GM23338 (cell line): ENCODE results near the gene FOXR2. TPM values are rescaled to one million over a fixed set of nuclear protein-coding genes. Genes with fewer than 3 reads are reported as not detected.

ENCODE experiments used
- ATAC-seq: fragments of 200-7000 bp; cut with Tn5 transposase; 3 replicates; pipeline ENCODE4 v1.9.1; 2020
- DNase-seq: peaks from one replicate; pipeline ENCODE4 v3.0.0-alpha.2; 2015; ENCODE audit warnings: low spot score
- H2AFZ ChIP-seq: fragments of 200-600 bp; sonication (generic); 2 replicates; pipeline ENCODE4 v1.8.0; 2016; ENCODE audit warnings: antibody characterized with exemption, mild to moderate bottlenecking, moderate library complexity
- H3F3A ChIP-seq: fragments of 200-600 bp; sonication (generic); replicated peaks from 2 replicates; pipeline ENCODE4 v1.8.0; 2017; ENCODE audit warnings: antibody characterized with exemption, mixed run types, low read depth
- H3K27ac ChIP-seq: fragments of 200-600 bp; sonication (generic); 2 replicates; pipeline ENCODE4 v1.6.1; 2016; ENCODE audit warnings: low read depth
- H3K27me3 ChIP-seq: fragments of 200-600 bp; sonication (generic); 2 replicates; pipeline ENCODE4 v1.8.0; 2016; ENCODE audit warnings: mild to moderate bottlenecking, mixed run types, moderate library complexity; ENCODE audit not compliant: insufficient read depth
- H3K36me3 ChIP-seq: fragments of 200-600 bp; sonication (generic); 2 replicates; pipeline ENCODE4 v1.8.0; 2016; ENCODE audit warnings: mild to moderate bottlenecking; ENCODE audit not compliant: insufficient read depth
- H3K4me1 ChIP-seq: fragments of 200-600 bp; sonication (generic); 2 replicates; pipeline ENCODE4 v1.8.0; 2016; ENCODE audit warnings: mild to moderate bottlenecking, moderate library complexity; ENCODE audit not compliant: insufficient read depth
- H3K4me2 ChIP-seq: fragments of 200-600 bp; sonication (generic); 2 replicates; pipeline ENCODE4 v1.7.1; 2017; ENCODE audit warnings: mixed run types
- H3K4me3 ChIP-seq: fragments of 200-600 bp; sonication (generic); 2 replicates; pipeline ENCODE4 v1.6.1; 2016; ENCODE audit warnings: mixed run types
- H3K79me2 ChIP-seq: fragments of 200-600 bp; sonication (generic); replicated peaks from 2 replicates; pipeline ENCODE4 v1.8.0; 2017; ENCODE audit warnings: mild to moderate bottlenecking; ENCODE audit not compliant: insufficient read depth
- H3K9me2 ChIP-seq: fragments of 200-600 bp; sonication (generic); 2 replicates; pipeline ENCODE4 v1.8.0; 2017; ENCODE audit not compliant: insufficient read depth
- H4K20me1 ChIP-seq: fragments of 200-600 bp; sonication (generic); replicated peaks from 2 replicates; pipeline ENCODE4 v1.8.0; 2017; ENCODE audit warnings: mild to moderate bottlenecking; ENCODE audit not compliant: insufficient read depth
- H3K27ac Mint-ChIP-seq: 2 replicates; pipeline ENCODE4 v1.8.0; 2020; ENCODE audit warnings: inconsistent platforms, mild to moderate bottlenecking, moderate library complexity, mixed read lengths
- H3K27me3 Mint-ChIP-seq: 3 replicates; pipeline ENCODE4 v1.8.0; 2022; ENCODE audit warnings: low read depth, mild to moderate bottlenecking, moderate library complexity, mixed read lengths, inconsistent platforms; ENCODE audit not compliant: insufficient read depth, poor library complexity
- H3K36me3 Mint-ChIP-seq: 3 replicates; pipeline ENCODE4 v1.8.0; 2021; ENCODE audit warnings: low read depth, mild to moderate bottlenecking, inconsistent platforms, moderate library complexity, mixed read lengths
- H3K4me1 Mint-ChIP-seq: 3 replicates; pipeline ENCODE4 v1.8.0; 2020; ENCODE audit warnings: mild to moderate bottlenecking, inconsistent platforms, mixed read lengths
- H3K4me3 Mint-ChIP-seq: 3 replicates; pipeline ENCODE4 v1.8.0; 2021; ENCODE audit warnings: moderate library complexity, mild to moderate bottlenecking, inconsistent platforms, mixed read lengths
- H3K9me3 Mint-ChIP-seq: 3 replicates; pipeline ENCODE4 v1.8.0; 2020; ENCODE audit warnings: moderate library complexity, mild to moderate bottlenecking, inconsistent platforms, mixed read lengths
- CTCF ChIP-seq, 2 experiments: fragments of 200-600 bp in 1 of 2; sonication (generic) in 1 of 2; conservative IDR thresholded peaks; 2 replicates each; pipeline versions ENCODE4 v1.5.1 to v1.6.1; 2016 to 2017; ENCODE audit warnings: antibody characterized with exemption in 2 of 2, low read depth in 2 of 2, mild to moderate bottlenecking in 2 of 2, moderate library complexity in 1 of 2
- ETS1 ChIP-seq: IDR thresholded peaks from 2 replicates; pipeline ENCODE4 v1.6.1; 2016; ENCODE audit warnings: antibody characterized with exemption
- EZH2 ChIP-seq: fragments of 200-600 bp; sonication (generic); IDR thresholded peaks from one replicate; pipeline ENCODE4 v1.8.0; 2017; ENCODE audit warnings: antibody characterized with exemption, mild to moderate bottlenecking, low read depth; ENCODE audit not compliant: unreplicated experiment
- NANOG ChIP-seq: IDR thresholded peaks from 2 replicates; pipeline ENCODE4 v1.6.1; 2016; ENCODE audit warnings: antibody characterized with exemption, borderline replicate concordance
- POLR2AphosphoS5 ChIP-seq: IDR thresholded peaks from 2 replicates; pipeline ENCODE4 v1.6.1; 2016; ENCODE audit warnings: antibody characterized with exemption, low read depth
- STAT1 ChIP-seq: IDR thresholded peaks from one replicate; pipeline ENCODE4 v1.6.1; 2016; ENCODE audit warnings: antibody characterized with exemption; ENCODE audit not compliant: unreplicated experiment
- ZNF331 ChIP-seq: fragments of 250-450 bp; sonication (Bioruptor Pico); IDR thresholded peaks from 2 replicates; pipeline ENCODE4 v1.5.0; 2020; ENCODE audit warnings: low read depth, mild to moderate bottlenecking, moderate library complexity
- ZNF462 ChIP-seq: fragments of 250-450 bp; sonication (Bioruptor Pico); IDR thresholded peaks from 2 replicates; pipeline ENCODE4 v1.5.0; 2020; ENCODE audit warnings: mild to moderate bottlenecking, moderate library complexity
- polyA plus RNA-seq: library from polyadenylated mRNA; unstranded; fragments of >200 nt; fragmentation: Nextera tagmentation; extraction: Ambion mirVana; gene quantifications from 2 replicates; pipeline ENCODE4 v1.2.1, GENCODE V29; 2016
- total RNA-seq: library from RNA; depleted of rRNA; stranded (reverse); fragments of >200 nt; shearing (Covaris generic); gene quantifications from 2 replicates; pipeline ENCODE4 v1.2.3, GENCODE V29; 2014

FOXR2 gene
- total and polyA plus RNA-seq, 2 experiments from 2014 or later: not detected

GRCh38 chrX:55663584-55663983 lies 40.4 kb downstream of the FOXR2 start (continued):
- TF ChIP-seq ZNF462 (CRISPR knock-in tag): no peak
- no peak for TF ChIP-seq EZH2
- TF ChIP-seq POLR2AphosphoS5: no peak
- no peak for TF ChIP-seq NANOG
- no peak for TF ChIP-seq ZNF331
- no peak for TF ChIP-seq STAT1
- no peak for TF ChIP-seq ETS1

GRCh38 chrX:55668084-55668483 lies 44.9 kb downstream of the FOXR2 start:
- Histone ChIP-seq H3K4me3 (no peak overlapping the region), H3K9me2 (no peaks in the 10 kb centered on the region), H3K79me2 (no peaks in the 10 kb centered on the region), H3K36me3 (no peaks in the 10 kb centered on the region), H3K27me3 (no peaks in the 10 kb centered on the region), H3K27ac (no peak overlapping the region), H3F3A (no peaks in the 10 kb centered on the region), H4K20me1 (no peaks in the 10 kb centered on the region), H3K4me1 (no peaks in the 10 kb centered on the region), H2AFZ (no peak overlapping the region), H3K4me2 (no peak overlapping the region)
- DNase-seq: no peak
- Mint-ChIP-seq H3K27me3 (peaks cover 3% of the 10 kb centered on the region), H3K4me1 (no peaks in the 10 kb centered on the region), H3K27ac (no peak overlapping the region), H3K4me3 (no peak overlapping the region), H3K9me3 (peaks cover 77% of the 10 kb centered on the region), H3K36me3 (no peaks in the 10 kb centered on the region)
- no peak for ATAC-seq
- TF ChIP-seq ZNF462 (CRISPR knock-in tag) (no peak), CTCF (conservative IDR thresholded peaks at IDR 0.05; ENCODE audit: low read depth in 2 of 2) (no peak)
